ENCODE measurements around the gene PTMA.

GRCh38 chr2:231687961-231688360 is 20.4 kb upstream of the PTMA start:
- TF ChIP-seq POLR2A (IDR thresholded peaks at IDR 0.05; ENCODE audit: low read depth, low read length) (no peak), RAD21 (IDR thresholded peaks at IDR 0.05; ENCODE audit: low read length) (no peak)

Measured in IMR-90 (cell line).